Small intestine (tissue), 7 donors: Measurements from ENCODE around the gene OSBPL10. TPM values are rescaled to one million over a fixed set of nuclear protein-coding genes. Genes with fewer than 3 reads are reported as not detected.

Experiments used
- DNase-seq, 2 donors: peaks; one replicate each; pipeline versions ENCODE4 v3.0.0 to v3.0.0-alpha.2; 2013
- FAIRE-seq: peaks from 2 replicates; lab custom pipeline; 2012; peaks lifted over from hg19 to GRCh38; lab: Jason Lieb, UNC
- H3K27ac ChIP-seq, 3 donors: one replicate each; pipeline ENCODE4 v1.5.1; 2013; ENCODE audit warnings: low read length in 2 of 3, mild to moderate bottlenecking in 2 of 3, control low read depth in 1 of 3, inconsistent platforms in 1 of 3, low read depth in 1 of 3, moderate library complexity in 1 of 3
- H3K27me3 ChIP-seq, 3 donors: one replicate each; pipeline ENCODE4 v1.6.1; 2013; ENCODE audit warnings: low read length in 3 of 3, inconsistent platforms in 1 of 3; ENCODE audit not compliant: control insufficient read depth in 3 of 3, insufficient read depth in 3 of 3
- H3K36me3 ChIP-seq, 3 donors: one replicate each; pipeline ENCODE4 v1.6.1; 2013; ENCODE audit warnings: low read length in 3 of 3, inconsistent platforms in 1 of 3, low read depth in 1 of 3, mild to moderate bottlenecking in 1 of 3, moderate library complexity in 1 of 3; ENCODE audit not compliant: control insufficient read depth in 3 of 3, insufficient read depth in 2 of 3
- H3K4me1 ChIP-seq, 3 donors: one replicate each; pipeline ENCODE4 v1.6.1; 2013; ENCODE audit warnings: low read length in 2 of 3, inconsistent platforms in 1 of 3, low read depth in 1 of 3, mild to moderate bottlenecking in 1 of 3, moderate library complexity in 1 of 3; ENCODE audit not compliant: control insufficient read depth in 3 of 3, insufficient read depth in 2 of 3
- H3K4me3 ChIP-seq, 3 donors: one replicate each; pipeline ENCODE4 v1.5.1; 2013; ENCODE audit warnings: low read length in 3 of 3, control low read depth in 1 of 3, inconsistent platforms in 1 of 3, low read depth in 1 of 3, mild to moderate bottlenecking in 1 of 3, moderate library complexity in 1 of 3
- H3K9me3 ChIP-seq, 2 donors: one replicate each; pipeline ENCODE4 v1.6.1; 2013; ENCODE audit warnings: low read depth in 1 of 2, low read length in 1 of 2; ENCODE audit not compliant: control insufficient read depth in 2 of 2, insufficient read depth in 1 of 2
- WGBS, 3 donors: extraction: QIAGEN DNeasy Blood & Tissue Kit; methylation state at CpG; one replicate each; pipeline ENCODE4 v1.1.7; 2013; 5-methylcytosine and 5-hydroxymethylcytosine counted together
- polyA plus RNA-seq, 4 donors: library from polyadenylated mRNA; stranded (reverse) in 3 of 4; unstranded in 1 of 4; fragments of 200-250 nt in 3 of 4; fragments of 120-200 nt in 1 of 4; gene quantifications; one replicate each; pipeline versions ENCODE4 v1.2.1 to v1.2.3, GENCODE V29; 2013
- donor health status: healthy with polysubstance abuse.
- donor health status: control.
- donor health status: control.
- donor health status: Bipolar disorder and iron deficiency.
- donor health status: healthy.

OSBPL10 gene
- polyA plus RNA-seq, 4 donors: 1.4 to 8.6 (median 3.8) TPM

- H3K36me3 ChIP-seq: no peaks in the 10 kb centered on the region
- no peaks in the 10 kb centered on the region for H3K4me1 ChIP-seq
- FAIRE-seq: no peak
- no peak overlapping the region for H3K27ac ChIP-seq
- no peak overlapping the region for H3K4me3 ChIP-seq
- no peak for DNase-seq
- 61 to 84% (median 64%) methylated on average over 3 of the region's 3 CpGs for WGBS, 3 donors
- peaks cover 0 to 3% of the 10 kb centered on the region in 2 donors for H3K9me3 ChIP-seq
- H3K27me3 ChIP-seq: no peaks in the 10 kb centered on the region
These were observed 98.2 kb downstream of the OSBPL10 start for GRCh38 chr3:31882895-31883294.

DNA sequence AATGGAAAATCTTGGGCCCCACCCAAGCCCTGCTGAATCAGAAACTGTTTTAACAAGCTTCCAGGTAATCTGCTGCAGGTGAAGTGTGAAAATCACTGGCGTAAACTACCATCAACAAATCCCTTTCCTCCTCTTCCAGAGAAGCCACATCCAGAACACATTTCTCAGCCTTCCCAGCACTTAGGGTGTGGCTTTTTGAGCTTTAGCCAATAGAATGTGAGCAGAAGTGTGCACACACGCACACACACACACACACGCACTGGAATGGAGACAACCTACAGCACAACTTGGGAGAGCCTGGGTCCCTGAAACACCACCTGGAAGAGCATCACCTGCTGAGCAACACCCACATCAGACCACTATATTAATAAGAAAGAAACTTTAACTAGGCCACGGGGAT, 98.6 kb downstream of the OSBPL10 start:
- no peak for DNase-seq

DNA sequence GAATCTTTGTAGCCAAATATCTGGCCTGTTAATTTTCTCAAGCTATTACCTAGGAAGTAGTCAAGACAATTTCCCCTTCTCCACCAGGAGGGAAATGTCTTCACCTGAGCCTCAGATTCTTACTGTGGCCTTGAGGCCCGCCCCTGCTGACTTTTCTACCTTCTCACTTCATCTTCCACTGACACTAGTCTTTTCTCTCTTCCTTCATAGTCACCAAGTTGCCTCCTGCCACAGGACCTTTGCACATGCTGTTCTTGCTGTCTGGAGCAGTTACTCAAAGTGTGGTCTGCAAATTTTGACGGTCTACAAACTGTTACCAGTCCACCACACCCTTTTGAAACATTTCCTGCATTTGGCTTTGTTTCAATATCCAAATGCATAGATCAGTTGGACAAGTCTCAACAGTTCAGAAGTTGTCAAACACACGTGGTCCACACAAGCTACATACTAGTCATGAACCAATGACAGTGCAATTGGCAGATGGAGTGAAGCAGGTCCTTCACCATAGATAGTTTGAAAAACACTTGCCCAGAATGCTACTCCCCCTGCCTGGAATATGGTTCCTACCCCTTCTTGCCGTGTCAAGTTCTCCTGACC, 100.5 kb downstream of the OSBPL10 start:
- Histone ChIP-seq H3K27ac (no peak overlapping the region), H3K4me1 (no peaks in the 10 kb centered on the region), H3K9me3 (peaks cover 0 to 3% of the 10 kb centered on the region in 2 donors), H3K4me3 (no peak overlapping the region), H3K36me3 (no peaks in the 10 kb centered on the region), H3K27me3 (no peaks in the 10 kb centered on the region)
- FAIRE-seq (no peak), DNase-seq (no peak)
- WGBS, 3 donors: 63 to 78% (median 71%) methylated on average over 4 of the region's 4 CpGs

More for the DNA sequence above, 98.6 kb downstream of the OSBPL10 start:
- 84 to 87% (median 86%) methylated on average over 4 of the region's 4 CpGs for WGBS, 3 donors
- H3K27ac ChIP-seq: no peak overlapping the region
- H3K9me3 ChIP-seq: peaks cover 0 to 3% of the 10 kb centered on the region in 2 donors
- no peaks in the 10 kb centered on the region for H3K27me3 ChIP-seq
- no peak for FAIRE-seq
- no peaks in the 10 kb centered on the region for H3K4me1 ChIP-seq
- H3K4me3 ChIP-seq: no peak overlapping the region
- no peaks in the 10 kb centered on the region for H3K36me3 ChIP-seq

DNA sequence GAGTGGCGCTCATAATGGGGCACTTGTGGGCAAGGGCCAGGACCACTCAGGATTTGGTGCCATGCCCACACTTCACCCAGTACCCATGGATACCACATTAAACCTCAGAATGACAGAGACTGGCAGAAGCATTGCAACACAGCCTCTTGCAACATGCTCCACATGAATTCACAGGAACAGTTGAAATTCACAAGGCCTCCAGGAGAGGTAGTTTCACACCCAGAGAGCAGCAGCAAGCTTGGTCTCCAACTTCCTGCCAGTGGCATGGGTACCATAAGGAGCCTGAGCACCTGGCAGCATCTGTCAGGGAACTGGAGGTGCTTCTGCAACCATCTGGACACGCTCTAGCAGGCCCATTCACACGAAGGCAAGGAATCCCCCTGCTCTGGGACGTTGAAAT, 101.0 kb downstream of the OSBPL10 start:
- 87 to 91% (median 90%) methylated on average over 4 of the region's 4 CpGs for WGBS, 3 donors
- DNase-seq (no peak), FAIRE-seq (no peak)
- Histone ChIP-seq H3K36me3 (no peaks in the 10 kb centered on the region), H3K27ac (no peak overlapping the region), H3K4me1 (no peaks in the 10 kb centered on the region), H3K27me3 (no peaks in the 10 kb centered on the region), H3K9me3 (peaks cover 0 to 3% of the 10 kb centered on the region in 2 donors), H3K4me3 (no peak overlapping the region)

- H3K4me1 ChIP-seq: no peaks in the 10 kb centered on the region
- no peak overlapping the region for H3K4me3 ChIP-seq
- FAIRE-seq (no peak), DNase-seq (no peak)
- peaks cover 0 to 3% of the 10 kb centered on the region in 2 donors for H3K9me3 ChIP-seq
- H3K36me3 ChIP-seq: no peaks in the 10 kb centered on the region
- H3K27me3 ChIP-seq: no peaks in the 10 kb centered on the region
- H3K27ac ChIP-seq: no peak overlapping the region
- 92 to 96% (median 93%) methylated on average over 6 of the region's 6 CpGs for WGBS, 3 donors
These were observed 101.7 kb downstream of the OSBPL10 start for GRCh38 chr3:31879365-31879764.

DNA sequence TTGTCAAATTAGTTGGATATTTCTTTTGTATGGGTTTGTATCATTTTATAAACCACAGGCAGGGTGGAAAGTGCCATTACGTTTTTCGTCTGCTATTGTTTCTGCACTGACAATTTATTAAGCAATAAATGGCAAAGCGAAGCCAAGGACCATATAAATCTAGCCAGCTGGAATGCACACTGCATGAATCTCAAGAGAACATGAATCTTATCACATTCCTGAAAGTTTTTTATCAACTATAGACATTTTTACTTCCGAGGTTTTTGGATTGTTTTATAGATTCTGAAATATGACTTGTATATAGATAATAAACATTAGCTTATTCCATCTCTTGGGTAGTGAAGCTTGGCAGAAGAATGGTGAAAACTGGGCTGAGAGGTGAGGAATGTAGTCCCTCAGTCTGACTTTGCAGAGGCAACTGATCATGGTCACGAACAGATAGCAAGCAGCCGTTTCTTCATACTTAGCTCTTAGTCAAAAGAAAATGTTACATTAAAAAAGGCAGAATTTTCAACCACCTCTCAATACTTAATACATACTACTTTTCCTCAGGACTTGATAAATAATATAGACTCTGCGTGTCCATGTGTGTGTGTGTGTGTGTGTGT, 102.7 kb downstream of the OSBPL10 start:
- 70 to 83% (median 76%) methylated on average over 7 of the region's 7 CpGs for WGBS, 3 donors
- Histone ChIP-seq H3K4me3 (no peak overlapping the region), H3K4me1 (no peaks in the 10 kb centered on the region), H3K36me3 (no peaks in the 10 kb centered on the region), H3K27me3 (no peaks in the 10 kb centered on the region), H3K9me3 (peaks cover 0 to 3% of the 10 kb centered on the region in 2 donors), H3K27ac (no peak overlapping the region)
- FAIRE-seq (no peak), DNase-seq (no peak)

DNA sequence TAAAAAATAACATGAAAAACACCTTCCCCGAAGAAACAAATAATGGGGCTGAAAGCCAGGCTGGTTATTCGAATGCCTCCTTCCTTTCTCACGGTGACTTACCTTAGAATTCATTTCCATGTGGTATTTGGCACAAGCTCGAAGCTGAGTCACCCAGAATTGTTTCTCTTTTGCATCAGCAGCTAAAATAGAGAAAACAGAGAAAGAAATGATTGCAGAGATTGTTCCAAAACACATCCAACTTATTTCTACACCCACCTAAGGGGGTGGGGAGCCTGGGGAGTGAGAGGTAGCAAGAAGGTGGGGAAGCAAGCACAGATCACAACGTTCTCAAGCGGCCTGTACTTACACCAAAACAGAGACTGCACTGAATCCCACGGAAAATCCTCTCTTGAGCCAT, 104.7 kb downstream of the OSBPL10 start:
- Histone ChIP-seq H3K4me1 (no peaks in the 10 kb centered on the region), H3K4me3 (no peak overlapping the region), H3K9me3 (peaks cover 0 to 3% of the 10 kb centered on the region in 2 donors), H3K27ac (no peak overlapping the region), H3K27me3 (no peaks in the 10 kb centered on the region), H3K36me3 (peaks cover 0 to 2% (median 0%) of the 10 kb centered on the region in 3 donors)
- DNase-seq (no peak), FAIRE-seq (no peak)
- 77 to 82% (median 81%) methylated on average over 7 of the region's 7 CpGs for WGBS, 3 donors

DNA sequence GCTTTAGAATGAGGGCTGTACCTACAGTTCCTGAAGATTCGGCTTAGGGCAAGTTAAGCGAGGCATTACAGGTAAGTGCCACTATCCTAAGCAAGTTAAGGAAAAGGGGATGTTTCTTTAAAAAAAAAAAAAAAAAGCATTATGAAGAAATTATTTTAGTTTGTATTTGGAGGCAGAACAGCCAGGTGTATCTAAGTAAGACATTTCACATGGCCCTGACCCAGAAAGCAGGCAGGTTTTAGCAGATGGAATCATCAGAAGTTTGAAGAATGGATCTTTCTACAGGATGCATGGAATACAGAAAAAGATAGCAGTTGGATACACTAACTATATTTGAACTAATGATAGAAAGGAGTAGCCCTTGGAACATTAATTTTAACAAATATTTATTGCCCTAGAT, 105.6 kb downstream of the OSBPL10 start:
- DNase-seq: no peak

More for the DNA sequence above, 105.6 kb downstream of the OSBPL10 start:
- Histone ChIP-seq H3K36me3 (peaks cover 0 to 2% (median 0%) of the 10 kb centered on the region in 3 donors), H3K4me1 (no peaks in the 10 kb centered on the region), H3K27me3 (no peaks in the 10 kb centered on the region), H3K27ac (no peak overlapping the region), H3K4me3 (no peak overlapping the region), H3K9me3 (peaks cover 0 to under 1% of the 10 kb centered on the region in 2 donors)
- no peak for FAIRE-seq
- 95 to 100% (median 98%) methylated on average over 2 of the region's 2 CpGs for WGBS, 3 donors
